Measurements from ENCODE around the gene KIAA1671. TPM values are rescaled to one million over a fixed set of nuclear protein-coding genes. Genes with fewer than 3 reads are reported as not detected.

The KIAA1671 gene
- total and polyA plus RNA-seq, 2 of the 13 experiments (the other 11 are each of a cell fraction or from before 2014, with no cell fraction given), result 13.5 to 13.6 TPM

DNA sequence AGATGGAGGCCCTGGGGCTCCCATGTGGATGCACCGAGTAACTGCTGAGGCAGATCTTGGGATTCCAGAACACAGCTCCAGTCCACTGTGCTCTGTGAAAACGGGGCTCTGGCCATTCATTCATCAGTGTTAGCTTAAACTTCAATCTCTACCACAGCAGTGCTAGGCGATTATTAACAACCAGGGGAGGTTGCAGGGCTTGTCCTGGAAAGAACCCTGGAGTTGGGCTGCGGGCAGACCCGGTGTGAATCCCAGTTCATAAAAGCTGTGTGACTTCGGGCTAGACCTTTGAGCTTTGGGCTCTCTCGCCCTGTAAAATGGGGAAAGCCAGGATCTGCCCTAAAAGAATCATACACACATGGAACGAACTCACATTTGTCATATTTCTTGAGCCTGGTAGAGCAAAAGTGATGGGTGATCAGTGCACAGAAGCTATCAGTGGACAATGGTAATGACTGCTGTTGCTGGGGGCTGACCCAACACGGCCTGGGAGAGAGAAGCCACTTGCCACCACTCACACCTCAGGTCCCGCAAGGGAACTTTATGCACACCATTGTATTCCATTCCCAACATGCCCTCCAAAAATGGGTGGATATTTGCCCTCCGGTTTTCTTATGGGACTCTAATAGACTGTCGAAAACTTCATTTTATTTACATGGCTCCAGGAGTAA is 231.6 kb downstream of the KIAA1671 start (continued):
- TF ChIP-seq, protein P1, sequence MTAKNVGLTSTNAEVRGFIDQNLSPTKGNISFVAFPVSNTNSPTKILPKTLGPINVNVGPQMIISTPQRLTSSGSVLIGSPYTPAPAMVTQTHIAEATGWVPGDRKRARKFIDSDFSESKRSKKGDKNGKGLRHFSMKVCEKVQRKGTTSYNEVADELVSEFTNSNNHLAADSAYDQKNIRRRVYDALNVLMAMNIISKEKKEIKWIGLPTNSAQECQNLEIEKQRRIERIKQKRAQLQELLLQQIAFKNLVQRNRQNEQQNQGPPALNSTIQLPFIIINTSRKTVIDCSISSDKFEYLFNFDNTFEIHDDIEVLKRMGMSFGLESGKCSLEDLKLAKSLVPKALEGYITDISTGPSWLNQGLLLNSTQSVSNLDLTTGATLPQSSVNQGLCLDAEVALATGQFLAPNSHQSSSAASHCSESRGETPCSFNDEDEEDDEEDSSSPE (CRISPR knock-in tag; IDR thresholded peaks at IDR 0.05), result no peak
- TF ChIP-seq, protein P2, sequence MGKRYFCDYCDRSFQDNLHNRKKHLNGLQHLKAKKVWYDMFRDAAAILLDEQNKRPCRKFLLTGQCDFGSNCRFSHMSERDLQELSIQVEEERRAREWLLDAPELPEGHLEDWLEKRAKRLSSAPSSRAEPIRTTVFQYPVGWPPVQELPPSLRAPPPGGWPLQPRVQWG (CRISPR knock-in tag; IDR thresholded peaks at IDR 0.05; ENCODE audit: borderline replicate concordance, low read depth), result no peak
- TF ChIP-seq ASH2L (IDR thresholded peaks at IDR 0.05; ENCODE audit: insufficient read length, low read depth, low read length) (no peak), ETV5 (CRISPR knock-in tag; IDR thresholded peaks at IDR 0.05; ENCODE audit: borderline replicate concordance) (no peak), ZKSCAN5 (CRISPR knock-in tag; IDR thresholded peaks at IDR 0.05) (no peak), KLF12 (CRISPR knock-in tag; IDR thresholded peaks at IDR 0.05; ENCODE audit: borderline replicate concordance) (no peak), GFI1 (CRISPR knock-in tag; IDR thresholded peaks at IDR 0.05; ENCODE audit: borderline replicate concordance) (no peak), ZNF672 (CRISPR knock-in tag; IDR thresholded peaks at IDR 0.05) (no peak), ZNF777 (CRISPR knock-in tag; IDR thresholded peaks at IDR 0.05) (no peak), ZSCAN31 (CRISPR knock-in tag; IDR thresholded peaks at IDR 0.05; ENCODE audit: low read depth) (no peak), ZFY (CRISPR knock-in tag; IDR thresholded peaks at IDR 0.05) (0 out of 2 replicates have a peak, but pooled peaks have one; percentile 18), ZSCAN12 (CRISPR knock-in tag; IDR thresholded peaks at IDR 0.05) (no peak), RNF2 (conservative IDR thresholded peaks at IDR 0.05; ENCODE audit: low read depth) (no peak), CBFB (CRISPR knock-in tag; IDR thresholded peaks at IDR 0.05) (no peak), MBD4 (IDR thresholded peaks at IDR 0.05; ENCODE audit: borderline replicate concordance, low read length) (no peak), ADNP (CRISPR knock-in tag; IDR thresholded peaks at IDR 0.05) (no peak), SMAD1 (CRISPR knock-in tag; IDR thresholded peaks at IDR 0.05; ENCODE audit: borderline replicate concordance, low read depth) (no peak)
- TF ChIP-seq, protein P3, sequence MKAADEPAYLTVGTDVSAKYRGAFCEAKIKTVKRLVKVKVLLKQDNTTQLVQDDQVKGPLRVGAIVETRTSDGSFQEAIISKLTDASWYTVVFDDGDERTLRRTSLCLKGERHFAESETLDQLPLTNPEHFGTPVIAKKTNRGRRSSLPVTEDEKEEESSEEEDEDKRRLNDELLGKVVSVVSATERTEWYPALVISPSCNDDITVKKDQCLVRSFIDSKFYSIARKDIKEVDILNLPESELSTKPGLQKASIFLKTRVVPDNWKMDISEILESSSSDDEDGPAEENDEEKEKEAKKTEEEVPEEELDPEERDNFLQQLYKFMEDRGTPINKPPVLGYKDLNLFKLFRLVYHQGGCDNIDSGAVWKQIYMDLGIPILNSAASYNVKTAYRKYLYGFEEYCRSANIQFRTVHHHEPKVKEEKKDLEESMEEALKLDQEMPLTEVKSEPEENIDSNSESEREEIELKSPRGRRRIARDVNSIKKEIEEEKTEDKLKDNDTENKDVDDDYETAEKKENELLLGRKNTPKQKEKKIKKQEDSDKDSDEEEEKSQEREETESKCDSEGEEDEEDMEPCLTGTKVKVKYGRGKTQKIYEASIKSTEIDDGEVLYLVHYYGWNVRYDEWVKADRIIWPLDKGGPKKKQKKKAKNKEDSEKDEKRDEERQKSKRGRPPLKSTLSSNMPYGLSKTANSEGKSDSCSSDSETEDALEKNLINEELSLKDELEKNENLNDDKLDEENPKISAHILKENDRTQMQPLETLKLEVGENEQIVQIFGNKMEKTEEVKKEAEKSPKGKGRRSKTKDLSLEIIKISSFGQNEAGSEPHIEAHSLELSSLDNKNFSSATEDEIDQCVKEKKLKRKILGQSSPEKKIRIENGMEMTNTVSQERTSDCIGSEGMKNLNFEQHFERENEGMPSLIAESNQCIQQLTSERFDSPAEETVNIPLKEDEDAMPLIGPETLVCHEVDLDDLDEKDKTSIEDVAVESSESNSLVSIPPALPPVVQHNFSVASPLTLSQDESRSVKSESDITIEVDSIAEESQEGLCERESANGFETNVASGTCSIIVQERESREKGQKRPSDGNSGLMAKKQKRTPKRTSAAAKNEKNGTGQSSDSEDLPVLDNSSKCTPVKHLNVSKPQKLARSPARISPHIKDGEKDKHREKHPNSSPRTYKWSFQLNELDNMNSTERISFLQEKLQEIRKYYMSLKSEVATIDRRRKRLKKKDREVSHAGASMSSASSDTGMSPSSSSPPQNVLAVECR (CRISPR knock-in tag; IDR thresholded peaks at IDR 0.05; ENCODE audit: borderline replicate concordance), result peak; percentile 55; the same call in 1 of the 2 replicates
- TF ChIP-seq, protein P4, sequence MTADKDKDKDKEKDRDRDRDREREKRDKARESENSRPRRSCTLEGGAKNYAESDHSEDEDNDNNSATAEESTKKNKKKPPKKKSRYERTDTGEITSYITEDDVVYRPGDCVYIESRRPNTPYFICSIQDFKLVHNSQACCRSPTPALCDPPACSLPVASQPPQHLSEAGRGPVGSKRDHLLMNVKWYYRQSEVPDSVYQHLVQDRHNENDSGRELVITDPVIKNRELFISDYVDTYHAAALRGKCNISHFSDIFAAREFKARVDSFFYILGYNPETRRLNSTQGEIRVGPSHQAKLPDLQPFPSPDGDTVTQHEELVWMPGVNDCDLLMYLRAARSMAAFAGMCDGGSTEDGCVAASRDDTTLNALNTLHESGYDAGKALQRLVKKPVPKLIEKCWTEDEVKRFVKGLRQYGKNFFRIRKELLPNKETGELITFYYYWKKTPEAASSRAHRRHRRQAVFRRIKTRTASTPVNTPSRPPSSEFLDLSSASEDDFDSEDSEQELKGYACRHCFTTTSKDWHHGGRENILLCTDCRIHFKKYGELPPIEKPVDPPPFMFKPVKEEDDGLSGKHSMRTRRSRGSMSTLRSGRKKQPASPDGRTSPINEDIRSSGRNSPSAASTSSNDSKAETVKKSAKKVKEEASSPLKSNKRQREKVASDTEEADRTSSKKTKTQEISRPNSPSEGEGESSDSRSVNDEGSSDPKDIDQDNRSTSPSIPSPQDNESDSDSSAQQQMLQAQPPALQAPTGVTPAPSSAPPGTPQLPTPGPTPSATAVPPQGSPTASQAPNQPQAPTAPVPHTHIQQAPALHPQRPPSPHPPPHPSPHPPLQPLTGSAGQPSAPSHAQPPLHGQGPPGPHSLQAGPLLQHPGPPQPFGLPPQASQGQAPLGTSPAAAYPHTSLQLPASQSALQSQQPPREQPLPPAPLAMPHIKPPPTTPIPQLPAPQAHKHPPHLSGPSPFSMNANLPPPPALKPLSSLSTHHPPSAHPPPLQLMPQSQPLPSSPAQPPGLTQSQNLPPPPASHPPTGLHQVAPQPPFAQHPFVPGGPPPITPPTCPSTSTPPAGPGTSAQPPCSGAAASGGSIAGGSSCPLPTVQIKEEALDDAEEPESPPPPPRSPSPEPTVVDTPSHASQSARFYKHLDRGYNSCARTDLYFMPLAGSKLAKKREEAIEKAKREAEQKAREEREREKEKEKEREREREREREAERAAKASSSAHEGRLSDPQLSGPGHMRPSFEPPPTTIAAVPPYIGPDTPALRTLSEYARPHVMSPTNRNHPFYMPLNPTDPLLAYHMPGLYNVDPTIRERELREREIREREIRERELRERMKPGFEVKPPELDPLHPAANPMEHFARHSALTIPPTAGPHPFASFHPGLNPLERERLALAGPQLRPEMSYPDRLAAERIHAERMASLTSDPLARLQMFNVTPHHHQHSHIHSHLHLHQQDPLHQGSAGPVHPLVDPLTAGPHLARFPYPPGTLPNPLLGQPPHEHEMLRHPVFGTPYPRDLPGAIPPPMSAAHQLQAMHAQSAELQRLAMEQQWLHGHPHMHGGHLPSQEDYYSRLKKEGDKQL (CRISPR knock-in tag; IDR thresholded peaks at IDR 0.05; ENCODE audit: low read depth), result no peak
